Endometrial microvascular endothelial cells (primary cell): ENCODE measurements around the gene DBX1. TPM values are rescaled to one million over a fixed set of nuclear protein-coding genes. Genes with fewer than 3 reads are reported as not detected.
"Not testable (repeated sequence)": the region's sequence is repeated elsewhere in the genome, so short reads cannot be mapped to it uniquely, and the experiment has no call there.

Source experiments
- in situ Hi-C: cut with HindIII; loops from 2 replicates; pipeline ENCODE4 v1.10.0; 2017; ENCODE audit warnings: low sequenced_read_pairs, low pct_unique_long_range_greater_than_20kb; ENCODE audit errors: inconsistent ontology term
- total RNA-seq: library from RNA; depleted of rRNA; stranded (reverse); fragments of >200 nt; gene quantifications from one replicate; pipeline ENCODE4 v1.2.3, GENCODE V29; 2015; ENCODE audit errors: inconsistent ontology term

DBX1 gene
- total RNA-seq, 1 donor from 2014 or later, result not detected

GRCh38 chr11:20129665-20130064 is 30.6 kb downstream of the DBX1 start:
- in situ Hi-C loops, result no loop called here

GRCh38 chr11:20128528-20128825 is 31.8 kb downstream of the DBX1 start:
- in situ Hi-C loops, result not testable (repeated sequence)

GRCh38 chr11:20127671-20128527 is 32.4 kb downstream of the DBX1 start:
- in situ Hi-C loops, result no loop called here

- in situ Hi-C loops, result no loop called here
Observed at GRCh38 chr11:20126724-20127123, 33.6 kb downstream of the DBX1 start.

GRCh38 chr11:20125927-20126326 is 34.3 kb downstream of the DBX1 start:
- in situ Hi-C loops, result no loop called here

- in situ Hi-C loops, result no loop called here
Observed at GRCh38 chr11:20122131-20122530, 38.1 kb downstream of the DBX1 start.

- in situ Hi-C loops, result no loop called here
Observed at GRCh38 chr11:20120134-20120925, 39.9 kb downstream of the DBX1 start.

GRCh38 chr11:20119315-20119714 is 41.0 kb downstream of the DBX1 start:
- in situ Hi-C loops, result no loop called here

GRCh38 chr11:20118209-20118608 is 42.1 kb downstream of the DBX1 start:
- in situ Hi-C loops, result no loop called here

GRCh38 chr11:20117291-20117690 is 43.0 kb downstream of the DBX1 start:
- in situ Hi-C loops, result no loop called here

- in situ Hi-C loops, result no loop called here
Observed at GRCh38 chr11:20116825-20117224, 43.5 kb downstream of the DBX1 start.

GRCh38 chr11:20114588-20114987 is 45.7 kb downstream of the DBX1 start:
- in situ Hi-C loops, result no loop called here

- in situ Hi-C loops, result no loop called here
Observed at GRCh38 chr11:20113149-20113438, 47.2 kb downstream of the DBX1 start.

- in situ Hi-C loops, result no loop called here
Observed at GRCh38 chr11:20112291-20113148, 47.8 kb downstream of the DBX1 start.

GRCh38 chr11:20111871-20112270 is 48.4 kb downstream of the DBX1 start:
- in situ Hi-C loops, result no loop called here

GRCh38 chr11:20110908-20111669 is 49.2 kb downstream of the DBX1 start:
- in situ Hi-C loops, result no loop called here

GRCh38 chr11:20109731-20110445 is 50.4 kb downstream of the DBX1 start:
- in situ Hi-C loops, result no loop called here
